Endometrium (tissue), 2 donors: ENCODE data around the gene HPCAL1.

Source experiments
- FAIRE-seq: peaks from 2 replicates; lab custom pipeline; 2012; peaks lifted over from hg19 to GRCh38; lab: Jason Lieb, UNC
- donor health status: control.
- donor health status: control.

The HPCAL1 gene

DNA sequence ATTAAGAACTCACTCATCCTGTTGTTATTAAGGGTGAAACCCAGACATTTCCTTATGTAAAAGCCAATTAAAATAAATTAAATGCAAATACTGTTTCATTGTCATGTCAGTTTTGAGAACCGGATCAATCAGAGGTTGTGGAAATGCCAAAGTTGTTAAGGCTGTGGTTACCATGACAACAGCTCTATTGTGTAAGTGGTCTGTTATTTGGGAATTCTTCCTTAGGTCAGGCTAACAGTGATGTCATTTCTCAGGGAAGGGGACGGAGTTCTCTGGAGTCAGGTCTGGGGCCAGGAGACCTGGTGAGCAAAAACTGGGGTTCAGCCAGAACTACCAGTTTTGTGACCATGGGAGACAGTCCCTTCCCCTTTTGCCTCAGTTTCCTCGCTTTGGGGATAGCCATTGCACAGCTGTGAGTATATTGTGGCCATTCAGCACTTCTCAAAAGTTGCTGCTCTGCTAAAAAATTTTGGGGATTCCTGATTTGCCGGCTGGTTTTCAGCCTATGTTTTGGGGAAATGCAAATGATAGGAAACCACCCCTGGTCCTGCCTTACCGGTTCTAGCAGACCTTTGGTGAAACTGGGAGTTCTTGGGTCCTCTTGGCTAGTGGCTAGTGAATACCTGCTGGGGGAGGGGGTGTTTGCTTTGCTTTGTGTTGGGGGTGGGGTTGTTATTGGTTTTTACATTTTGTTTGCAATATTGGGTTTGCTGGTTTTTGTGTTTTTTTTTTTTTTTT is 21.6 kb downstream of the HPCAL1 start:
- FAIRE-seq, result no peak

DNA sequence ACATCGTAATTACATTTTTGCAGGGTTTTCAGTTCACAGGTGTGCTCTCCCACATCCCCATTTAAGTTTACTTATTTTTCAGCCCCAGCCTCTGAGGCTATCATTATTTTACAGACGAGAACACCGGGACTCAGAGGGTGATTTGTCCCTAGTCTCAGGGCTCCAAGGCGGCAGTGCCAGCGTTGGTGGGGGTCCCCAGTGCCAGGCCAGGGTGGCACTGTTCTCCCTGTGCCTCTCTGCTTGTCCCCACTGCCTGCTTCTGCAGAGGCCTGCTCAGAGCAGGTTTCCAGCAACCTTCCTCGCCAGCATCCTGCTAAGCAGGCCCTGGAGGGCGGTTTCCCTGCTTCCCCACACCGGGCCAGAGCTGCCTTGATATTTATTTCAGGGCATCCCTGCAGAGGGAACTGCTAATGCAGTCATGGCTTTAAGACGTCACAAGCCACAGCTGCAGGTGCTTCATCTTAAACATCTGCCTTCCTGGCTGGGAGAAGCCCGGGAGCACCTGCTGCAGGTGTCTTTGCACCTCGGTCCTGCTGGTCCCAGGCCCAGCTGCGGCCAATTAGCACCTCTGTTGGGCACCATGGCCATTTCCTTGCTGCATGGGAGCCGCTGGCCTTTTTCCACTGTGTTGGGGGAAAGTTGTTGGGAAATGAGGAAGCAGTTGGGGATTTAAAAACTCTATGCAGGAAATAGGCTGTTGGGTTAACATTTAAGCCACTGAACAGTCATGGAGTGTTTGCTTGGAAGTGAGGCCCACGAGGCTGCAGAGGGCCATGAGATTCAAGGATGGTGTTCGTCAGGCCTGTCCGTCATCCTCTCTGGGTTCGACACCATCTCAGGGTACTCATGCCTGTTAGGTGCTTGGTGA is 22.8 kb downstream of the HPCAL1 start:
- no peak for FAIRE-seq

DNA sequence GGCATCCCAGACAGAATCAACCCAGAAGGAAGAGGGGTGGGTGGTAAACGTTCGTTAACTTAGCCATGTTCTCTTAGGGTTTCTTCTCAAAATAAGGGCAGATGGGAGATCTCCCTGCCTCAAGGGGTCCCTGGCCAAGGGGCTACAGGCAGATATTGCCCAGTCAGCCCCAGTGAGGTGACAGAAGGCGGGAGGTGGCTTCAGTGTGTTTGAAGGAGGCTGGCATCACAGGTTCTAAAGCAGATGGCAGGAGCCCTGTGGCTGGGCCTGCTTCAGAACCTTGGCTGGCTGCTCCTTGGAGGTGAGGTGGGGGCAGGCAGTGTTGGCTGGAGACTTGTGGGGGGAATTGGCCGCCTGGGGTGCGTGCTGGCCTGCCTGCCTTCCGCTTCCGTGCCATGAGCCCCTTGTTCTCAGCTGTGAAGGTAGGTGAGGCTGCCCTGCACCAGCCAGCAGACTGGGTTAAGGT is 23.5 kb downstream of the HPCAL1 start:
- FAIRE-seq, result no peak

DNA sequence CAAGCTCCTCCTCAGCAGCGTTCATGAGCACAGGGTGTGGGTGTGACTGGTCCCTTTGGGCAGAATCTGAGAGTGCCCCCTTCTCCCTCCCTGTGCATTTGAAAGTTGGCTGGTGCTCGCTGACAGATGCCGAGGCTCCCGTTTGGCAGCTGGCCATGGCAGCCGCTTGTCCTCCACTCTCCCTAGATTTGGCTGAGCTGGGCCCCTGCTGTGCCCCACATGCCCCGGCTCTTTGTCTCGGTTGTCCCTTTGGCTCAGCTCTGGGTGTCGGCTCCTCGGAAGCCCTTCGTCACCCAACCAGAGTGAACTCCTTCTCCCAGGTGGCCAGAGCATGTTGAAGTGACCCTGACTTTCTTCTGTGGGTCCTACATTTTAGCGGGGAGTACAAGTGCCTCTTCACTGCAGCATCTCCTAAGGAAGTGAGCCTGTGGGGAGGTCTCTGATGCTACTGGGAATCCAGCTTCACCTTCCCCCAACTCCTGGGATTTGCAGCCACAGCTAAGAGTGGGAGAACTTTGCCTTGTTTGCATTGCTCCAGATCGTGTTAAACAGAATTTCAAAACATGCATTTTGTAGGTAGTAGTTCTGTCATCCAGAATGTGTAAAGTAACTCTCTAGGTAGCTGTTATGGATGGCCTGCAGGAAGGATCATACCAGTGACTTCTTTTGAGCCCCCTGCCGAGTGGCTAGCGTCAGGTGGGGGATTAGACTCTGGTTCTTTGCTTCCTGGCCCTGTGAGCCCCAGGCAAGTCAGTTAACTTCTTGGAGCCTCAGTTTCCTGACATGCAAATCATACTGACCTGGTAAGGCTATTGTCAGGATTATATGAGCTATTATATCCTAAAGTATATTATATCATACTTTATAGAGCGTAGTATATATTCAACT is 24.2 kb downstream of the HPCAL1 start:
- FAIRE-seq, result no peak

DNA sequence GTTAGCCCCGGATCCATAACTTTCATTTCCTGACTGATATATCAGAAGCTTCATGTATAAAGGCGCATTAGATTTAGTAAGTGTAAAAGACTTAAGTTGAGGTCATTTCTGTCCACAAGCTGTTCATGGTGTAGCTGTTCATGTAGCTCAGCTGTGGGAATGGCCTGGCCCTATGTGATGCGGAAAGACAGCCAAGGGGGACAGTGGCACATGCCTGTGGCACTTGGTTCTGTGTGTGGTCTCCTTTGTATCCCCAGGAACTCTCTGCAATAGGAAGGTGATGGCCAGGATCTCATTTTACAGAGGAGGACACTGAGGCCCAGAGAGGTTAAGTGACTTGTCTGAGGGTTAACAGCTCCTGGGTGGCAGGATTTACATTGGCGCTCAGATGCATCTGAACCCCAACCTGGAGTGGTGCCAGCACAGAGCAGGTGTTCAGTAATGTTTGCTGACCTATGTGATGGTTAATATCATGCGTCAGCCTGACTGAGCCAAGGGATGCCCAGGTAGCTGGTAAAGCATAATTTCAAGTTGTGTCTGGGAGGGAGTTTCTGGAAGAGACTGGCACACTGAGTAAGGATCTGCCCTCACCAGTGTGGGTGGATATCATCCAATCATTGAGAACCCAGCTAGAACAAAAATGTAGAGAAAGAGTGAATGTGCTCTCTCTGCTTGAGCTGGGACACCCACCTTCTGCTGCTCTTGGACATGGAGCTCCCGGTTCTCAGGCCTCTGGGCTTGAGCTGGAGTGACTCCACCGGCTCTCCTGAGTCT is 25.4 kb downstream of the HPCAL1 start:
- no peak for FAIRE-seq

DNA sequence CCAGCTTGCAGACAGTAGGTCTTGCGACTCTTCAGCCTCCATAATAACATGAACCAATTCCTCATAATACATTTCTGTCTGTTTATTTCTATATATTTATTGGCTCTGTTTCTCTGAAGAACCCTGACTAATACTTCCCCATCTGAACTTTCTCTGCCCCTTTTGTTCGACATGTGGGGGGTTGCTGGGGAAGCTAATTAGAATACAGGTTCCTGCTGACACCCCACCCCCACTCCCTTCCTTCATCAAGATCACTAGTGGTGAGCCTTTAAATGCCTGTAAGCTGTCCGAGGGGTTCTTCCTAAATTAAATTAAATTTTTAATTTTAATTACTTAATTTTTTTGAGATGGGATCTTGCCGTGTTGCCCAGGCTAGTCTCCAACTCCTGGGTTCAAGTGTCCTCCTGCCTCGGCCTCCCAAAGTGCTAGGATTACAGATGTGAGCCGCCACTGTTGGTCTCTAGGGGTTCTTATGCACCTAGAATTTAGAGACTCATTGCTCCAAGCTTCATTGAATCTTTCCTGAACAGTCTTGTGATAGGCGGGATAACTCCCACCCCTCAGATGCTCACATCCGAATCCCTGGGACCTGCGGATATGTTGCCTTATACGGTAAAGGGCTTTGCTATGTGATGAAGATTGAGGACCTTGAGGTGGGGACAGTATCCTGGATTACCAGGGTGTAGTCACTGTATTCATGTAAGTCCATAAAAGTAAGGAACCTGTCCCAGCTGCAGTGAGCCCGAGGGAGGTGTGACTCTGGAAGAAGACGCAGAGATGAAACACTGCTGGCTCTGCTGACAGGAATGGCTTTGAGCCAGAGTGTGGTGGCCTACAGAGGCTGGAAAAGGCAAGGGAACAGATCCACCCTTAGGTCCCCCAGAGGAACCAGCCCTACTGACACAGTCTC is 26.2 kb downstream of the HPCAL1 start:
- no peak for FAIRE-seq

DNA sequence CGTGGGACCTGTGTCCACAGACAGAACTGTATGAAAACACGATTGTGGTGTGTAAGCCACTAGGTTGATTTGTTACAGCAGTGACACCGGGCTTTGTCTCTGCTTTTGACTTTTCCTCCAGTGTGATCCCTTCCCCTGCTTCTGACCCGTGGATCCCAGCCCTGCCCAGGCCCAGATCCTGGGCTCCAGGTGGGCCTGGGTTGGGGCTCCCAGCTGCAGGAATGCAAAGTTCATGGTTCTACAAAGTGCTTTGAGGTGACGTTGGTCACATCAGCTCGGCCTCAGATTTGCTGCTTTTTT is 26.8 kb downstream of the HPCAL1 start:
- FAIRE-seq, result no peak

DNA sequence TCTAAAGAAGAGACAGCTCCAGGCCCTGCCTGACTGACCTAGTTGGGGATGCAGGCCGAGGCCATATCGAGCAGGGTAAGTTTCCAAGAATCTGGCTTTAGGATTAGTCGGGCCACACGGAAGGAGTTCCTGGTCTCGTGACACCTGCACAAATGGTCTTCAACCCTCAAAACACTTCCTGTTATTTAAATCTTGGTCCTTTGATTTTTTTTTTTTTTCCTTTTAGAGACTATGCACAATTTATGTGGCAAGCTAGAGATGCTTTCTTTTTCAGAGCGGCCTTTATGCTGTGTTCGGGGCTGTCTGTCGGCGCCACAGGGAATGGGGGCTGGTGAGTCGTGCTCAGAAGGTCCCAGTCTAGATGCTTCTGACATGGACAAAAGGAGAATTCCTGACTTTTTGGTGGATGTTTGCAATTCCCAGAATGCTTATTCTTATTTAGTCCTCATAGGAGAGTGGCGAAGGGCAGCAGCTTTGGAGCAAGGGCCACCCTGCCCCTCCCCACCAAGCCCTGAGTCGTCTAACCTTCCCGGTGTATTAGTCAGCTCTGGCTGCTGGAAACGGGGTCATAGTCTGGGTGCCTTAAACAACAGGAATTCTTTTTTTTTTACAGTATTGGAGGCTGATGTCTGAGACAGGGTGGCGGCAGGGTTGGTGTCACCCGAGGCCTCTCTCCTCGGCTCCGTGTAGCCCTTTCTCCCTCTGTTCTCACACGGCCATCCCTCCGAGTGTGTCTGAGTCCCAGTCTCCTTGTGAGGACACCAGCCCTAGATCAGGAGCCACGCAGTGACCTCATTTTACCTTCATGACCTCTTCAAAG is 27.4 kb downstream of the HPCAL1 start:
- FAIRE-seq, result no peak

DNA sequence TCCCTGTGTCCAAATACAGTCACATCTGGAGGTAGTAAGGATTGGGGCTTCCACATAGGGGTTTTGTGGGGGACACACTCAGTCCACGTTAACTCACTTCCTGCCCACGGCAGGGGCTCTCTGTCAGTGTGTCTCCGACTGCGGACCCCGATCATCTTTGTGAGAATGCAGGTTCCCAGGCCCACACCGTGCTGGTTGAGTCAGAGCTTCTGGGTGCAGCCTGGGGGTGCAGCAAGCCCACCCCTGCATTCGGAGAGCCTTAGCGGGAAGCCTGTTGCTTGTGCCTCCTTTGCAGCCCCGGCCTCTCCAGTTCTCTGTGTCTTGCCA is 28.0 kb downstream of the HPCAL1 start:
- no peak for FAIRE-seq

DNA sequence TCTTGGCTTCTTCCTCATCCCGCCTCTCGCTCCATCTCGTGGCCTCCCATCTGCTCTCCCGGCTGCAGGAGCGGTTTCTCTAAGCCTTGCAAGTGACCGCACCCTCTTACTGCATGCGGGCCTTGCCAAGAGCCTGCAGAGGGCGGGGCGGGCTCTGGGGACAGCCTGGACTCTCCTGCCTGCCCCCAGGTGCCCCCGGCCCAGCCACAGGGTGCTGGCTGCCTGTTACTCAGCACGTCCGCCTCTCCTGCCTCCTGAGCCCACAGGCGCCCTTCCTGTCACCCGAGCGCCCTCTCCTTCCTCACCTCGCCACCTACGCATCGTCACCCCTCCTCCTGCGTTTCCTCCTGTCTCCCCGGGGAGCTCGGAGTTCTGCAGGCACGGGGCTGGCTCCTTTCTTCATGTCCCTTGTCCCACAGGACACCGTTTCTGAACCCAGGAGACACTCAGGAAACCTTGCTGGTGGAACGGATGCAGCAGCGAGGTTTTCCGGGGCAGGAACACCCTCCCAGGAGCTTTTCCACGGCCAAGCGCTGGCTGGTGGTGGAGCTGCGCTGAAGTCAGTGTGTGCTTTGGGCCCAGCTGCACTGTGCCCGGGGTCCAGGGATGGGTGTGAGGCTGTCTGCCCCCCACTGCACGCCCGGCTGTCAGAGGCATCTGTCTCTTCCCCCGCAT is 28.5 kb downstream of the HPCAL1 start:
- no peak for FAIRE-seq

DNA sequence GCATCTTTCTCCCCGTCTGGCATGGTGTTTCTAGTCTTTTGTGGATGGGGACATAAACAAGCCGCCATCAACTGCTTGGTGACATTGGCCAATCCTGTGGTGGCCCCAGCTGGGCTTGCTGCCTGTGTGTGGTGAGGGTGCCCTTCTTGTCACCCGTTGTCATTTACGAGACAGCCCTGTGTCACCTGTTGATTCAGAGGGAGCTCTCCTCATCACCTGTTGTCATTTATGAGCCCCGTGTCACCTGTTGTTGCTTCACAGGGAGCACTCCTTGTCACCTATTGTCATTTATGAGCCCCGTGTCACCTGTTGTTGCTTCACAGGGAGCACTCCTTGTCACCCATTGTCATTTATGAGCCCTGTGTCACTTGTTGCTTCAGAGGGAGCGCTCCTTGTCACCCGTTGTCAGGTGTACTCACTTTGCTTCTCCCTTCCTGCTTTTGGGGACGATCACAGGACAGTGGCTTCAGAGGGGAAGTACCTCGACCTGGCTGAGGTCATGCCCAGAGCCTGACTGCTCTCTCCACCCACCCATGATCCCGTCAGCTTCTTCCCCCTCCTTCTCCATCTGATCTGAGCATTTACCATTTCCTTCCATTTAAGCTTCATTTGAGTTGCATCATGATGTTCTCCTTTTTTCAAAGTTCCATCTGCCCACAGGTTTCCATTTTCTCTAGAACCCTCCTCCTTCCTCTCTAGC is 29.1 kb downstream of the HPCAL1 start:
- FAIRE-seq, result no peak

DNA sequence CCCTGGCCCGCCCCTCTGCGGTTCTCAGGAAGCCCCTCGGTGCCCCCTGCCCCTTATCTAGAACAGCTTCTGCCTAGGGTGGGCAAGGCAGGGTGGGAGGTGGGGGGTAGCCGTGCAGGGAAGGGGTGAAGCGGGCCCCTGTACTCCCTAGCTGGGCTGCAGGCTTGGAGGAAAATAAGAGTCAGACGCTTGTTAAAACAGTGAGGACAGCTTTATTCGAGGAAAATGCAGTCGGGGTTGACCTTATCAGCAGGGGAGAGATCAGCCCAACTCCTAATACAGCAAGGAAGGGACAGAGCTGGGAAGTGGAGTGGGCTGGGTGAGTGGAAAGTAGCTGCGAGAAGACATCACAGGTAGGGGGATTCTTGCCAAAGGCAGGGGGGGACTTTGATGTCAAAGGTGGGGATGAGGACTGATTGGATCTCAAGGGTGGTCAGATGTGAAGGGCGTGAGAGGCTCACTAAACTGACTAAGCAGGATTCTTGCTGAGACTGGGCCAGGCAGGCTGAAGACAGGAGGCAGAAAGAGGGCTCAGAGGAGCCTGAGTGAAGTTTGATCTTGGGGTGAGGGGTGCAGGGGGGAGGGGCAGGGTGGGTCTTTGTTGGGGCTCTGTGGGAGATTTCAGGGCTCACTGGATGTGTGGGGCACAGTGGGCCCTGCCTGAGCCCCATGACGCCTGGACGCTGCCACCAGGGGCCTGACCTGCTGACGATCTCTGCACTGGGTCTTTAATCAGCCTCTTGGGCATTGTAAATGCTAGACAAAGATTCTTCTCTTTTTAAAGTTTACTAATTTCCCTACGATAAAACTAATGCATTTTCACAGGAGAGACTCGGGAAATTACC is 29.9 kb downstream of the HPCAL1 start:
- no peak for FAIRE-seq

DNA sequence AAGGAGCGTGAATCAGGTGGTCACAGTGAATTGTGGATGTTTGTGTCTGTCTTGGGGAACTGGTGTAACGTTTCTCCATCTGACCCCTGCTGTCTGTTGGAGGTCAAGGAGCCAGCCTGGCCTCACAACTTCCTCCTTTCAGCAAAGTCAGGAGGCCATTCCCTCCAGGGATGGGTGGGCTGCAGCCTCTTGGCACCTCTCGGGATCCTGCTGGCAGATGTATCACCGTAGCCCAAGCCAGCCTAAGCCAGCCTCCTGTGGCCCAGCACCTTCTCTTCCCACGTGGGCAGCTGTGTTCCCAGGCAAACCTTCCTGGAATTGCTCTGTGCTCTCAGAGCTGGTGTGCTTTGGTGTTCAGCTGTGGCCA is 30.5 kb downstream of the HPCAL1 start:
- FAIRE-seq, result no peak

DNA sequence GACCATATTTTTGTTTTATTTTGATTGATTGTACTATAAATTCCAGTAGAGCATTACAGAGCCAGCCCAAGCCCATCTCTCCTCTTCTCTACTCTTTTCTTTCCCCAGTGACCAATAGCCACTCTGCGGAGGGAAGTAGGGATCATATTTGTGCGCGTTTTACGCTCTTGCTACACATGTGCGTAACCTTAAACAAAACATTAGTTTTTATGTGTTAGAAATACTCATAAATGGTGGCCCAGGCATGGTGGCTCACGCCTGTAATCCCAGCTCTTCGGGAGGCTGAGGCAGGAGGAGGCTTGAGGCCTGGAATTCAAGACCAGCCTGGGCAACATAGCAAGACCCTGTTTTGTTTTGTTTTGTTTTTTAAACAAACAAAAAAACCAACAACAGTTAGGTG is 31.3 kb downstream of the HPCAL1 start:
- FAIRE-seq, result no peak

DNA sequence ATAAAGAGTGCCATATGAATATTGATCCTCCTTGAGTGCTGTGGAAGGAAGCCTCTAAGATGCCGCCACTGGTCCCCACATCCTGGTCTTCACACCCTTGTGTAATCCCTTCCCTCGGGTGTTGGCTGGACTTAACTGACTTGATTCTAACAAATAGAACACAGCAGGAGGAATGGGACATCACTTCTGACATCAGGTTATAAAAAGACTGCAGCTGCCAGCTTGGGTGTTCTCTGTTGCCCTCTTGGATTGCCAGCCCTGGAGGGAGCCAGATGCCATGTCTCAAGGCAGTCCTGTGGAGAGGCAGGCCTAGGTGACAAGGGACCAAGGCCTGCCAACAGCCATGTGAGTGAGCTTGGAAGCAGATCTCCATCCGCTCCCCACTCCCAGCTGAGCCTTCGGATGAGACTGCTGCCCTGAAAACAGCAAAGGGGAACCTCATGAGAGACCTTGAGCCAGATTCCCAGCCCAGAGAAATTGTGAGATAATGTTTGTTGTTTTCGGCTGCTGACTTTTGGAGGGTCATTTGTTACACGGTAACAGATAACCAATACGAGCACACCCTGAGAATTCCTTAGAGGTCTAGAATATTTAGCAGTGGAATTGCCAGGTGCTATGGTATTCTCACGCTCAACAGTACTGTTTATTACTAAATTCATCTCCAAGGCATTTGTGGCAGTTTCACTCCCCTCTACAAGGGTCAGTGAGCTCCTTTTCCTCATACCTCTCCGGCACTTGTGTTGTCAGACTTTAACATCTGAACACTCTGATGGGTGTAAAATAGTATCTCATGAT is 32.5 kb downstream of the HPCAL1 start:
- no peak for FAIRE-seq

DNA sequence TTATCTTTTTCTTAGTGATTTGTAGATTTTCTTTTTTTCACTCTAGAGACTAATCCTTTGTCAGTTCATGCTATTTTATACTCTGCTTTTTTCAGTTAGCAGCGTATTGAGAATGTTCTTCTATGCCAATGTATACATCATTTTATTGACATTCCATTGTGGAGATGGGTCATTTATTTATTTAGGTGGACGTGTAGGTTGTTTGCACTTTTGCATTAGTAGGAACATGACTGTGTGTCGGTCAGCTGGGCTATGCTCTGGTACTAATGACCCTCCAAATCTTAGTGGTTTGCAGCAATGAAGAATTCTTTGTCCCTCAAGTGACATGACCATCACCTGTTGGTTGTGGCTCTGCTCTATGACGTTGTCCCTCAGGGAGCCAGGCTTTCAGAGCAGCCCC is 33.6 kb downstream of the HPCAL1 start:
- no peak for FAIRE-seq
